Stomach (tissue), 4 donors: ENCODE measurements around the gene PXYLP1.

Source experiments
- EP300 ChIP-seq: sonication (generic); formaldehyde crosslinking; IDR thresholded peaks from one replicate; pipeline ENCODE4 v1.6.1; 2017; ENCODE audit warnings: antibody characterized with exemption
- POLR2A ChIP-seq, 4 donors: fragments of 450-650 bp; IDR thresholded peaks; one replicate each; pipeline ENCODE4 v1.6.1; 2016; ENCODE audit warnings: antibody characterized with exemption in 4 of 4, control low read depth in 2 of 4, mild to moderate bottlenecking in 1 of 4, moderate library complexity in 1 of 4
- POLR2AphosphoS5 ChIP-seq, 3 donors: sonication (generic); formaldehyde crosslinking; IDR thresholded peaks; one replicate each; pipeline ENCODE4 v1.6.1; 2016; ENCODE audit warnings: antibody characterized with exemption in 3 of 3
- TF ChIP-seq, protein P1 (sequence below), 7 experiments: fragments of 450-650 bp in 4 of 7; fragments of 200-600 bp in 3 of 7; sonication (generic) in 3 of 7; IDR thresholded peaks; one replicate each; pipeline ENCODE4 v1.5.1; 2016 to 2019; ENCODE audit warnings: antibody characterized with exemption in 7 of 7, control low read depth in 2 of 7, mild to moderate bottlenecking in 1 of 7

DNA sequence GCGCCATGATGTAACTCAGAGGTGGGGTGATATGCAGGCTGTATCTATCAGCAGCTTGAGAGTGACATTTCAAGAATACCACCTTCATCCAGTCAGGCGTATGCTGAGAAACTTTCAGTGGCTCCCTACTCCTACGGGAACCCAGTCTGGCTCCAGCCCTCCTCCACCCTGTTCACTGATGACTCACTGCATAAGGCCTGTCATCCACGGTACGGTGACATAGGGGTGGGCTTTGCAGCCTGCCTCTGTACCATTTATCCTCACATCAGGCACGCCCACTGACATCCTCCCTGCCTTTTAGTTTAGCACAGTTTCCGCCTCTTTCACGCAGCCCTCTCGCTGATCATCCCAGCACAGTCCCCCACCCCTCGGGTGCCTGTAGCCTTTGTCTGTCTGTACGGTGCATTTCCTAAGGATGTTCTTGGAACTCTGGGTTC is 11.7 kb downstream of the PXYLP1 start:
- TF ChIP-seq, protein P1, sequence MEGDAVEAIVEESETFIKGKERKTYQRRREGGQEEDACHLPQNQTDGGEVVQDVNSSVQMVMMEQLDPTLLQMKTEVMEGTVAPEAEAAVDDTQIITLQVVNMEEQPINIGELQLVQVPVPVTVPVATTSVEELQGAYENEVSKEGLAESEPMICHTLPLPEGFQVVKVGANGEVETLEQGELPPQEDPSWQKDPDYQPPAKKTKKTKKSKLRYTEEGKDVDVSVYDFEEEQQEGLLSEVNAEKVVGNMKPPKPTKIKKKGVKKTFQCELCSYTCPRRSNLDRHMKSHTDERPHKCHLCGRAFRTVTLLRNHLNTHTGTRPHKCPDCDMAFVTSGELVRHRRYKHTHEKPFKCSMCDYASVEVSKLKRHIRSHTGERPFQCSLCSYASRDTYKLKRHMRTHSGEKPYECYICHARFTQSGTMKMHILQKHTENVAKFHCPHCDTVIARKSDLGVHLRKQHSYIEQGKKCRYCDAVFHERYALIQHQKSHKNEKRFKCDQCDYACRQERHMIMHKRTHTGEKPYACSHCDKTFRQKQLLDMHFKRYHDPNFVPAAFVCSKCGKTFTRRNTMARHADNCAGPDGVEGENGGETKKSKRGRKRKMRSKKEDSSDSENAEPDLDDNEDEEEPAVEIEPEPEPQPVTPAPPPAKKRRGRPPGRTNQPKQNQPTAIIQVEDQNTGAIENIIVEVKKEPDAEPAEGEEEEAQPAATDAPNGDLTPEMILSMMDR (IDR thresholded peaks at IDR 0.05), result no peak
- TF ChIP-seq POLR2A (IDR thresholded peaks at IDR 0.05) (no peak), POLR2AphosphoS5 (IDR thresholded peaks at IDR 0.05) (no peak), EP300 (no peak)
